GM23248 (cell line): ENCODE data around the gene XXYLT1.

Experiments used
- EZH2 ChIP-seq: fragments of 200-600 bp; sonication (generic); IDR thresholded peaks from 2 replicates; pipeline ENCODE4 v1.6.1; 2018; ENCODE audit warnings: antibody characterized with exemption, mild to moderate bottlenecking; ENCODE audit not compliant: insufficient read depth, poor library complexity, severe bottlenecking
- EZH2phosphoT487 ChIP-seq: fragments of 200-600 bp; sonication (generic); IDR thresholded peaks from 2 replicates; pipeline ENCODE4 v1.6.1; 2018; ENCODE audit warnings: antibody characterized with exemption, moderate library complexity, mild to moderate bottlenecking, low read depth; ENCODE audit not compliant: insufficient read depth

- no peak for TF ChIP-seq EZH2
- no peak for TF ChIP-seq EZH2phosphoT487
These were observed 196.8 kb downstream of the XXYLT1 start for GRCh38 chr3:195073866-195074860.
